ENCODE measurements around the gene RAI14. TPM values are rescaled to one million over a fixed set of nuclear protein-coding genes. Genes with fewer than 3 reads are reported as not detected.
A peak's percentile ranks its signal among the peaks of the same experiment; 100 is the strongest.

Gene RAI14
- total RNA-seq, 4 donors from 2014 or later = 45.8 to 143 (median 80.5) TPM

DNA sequence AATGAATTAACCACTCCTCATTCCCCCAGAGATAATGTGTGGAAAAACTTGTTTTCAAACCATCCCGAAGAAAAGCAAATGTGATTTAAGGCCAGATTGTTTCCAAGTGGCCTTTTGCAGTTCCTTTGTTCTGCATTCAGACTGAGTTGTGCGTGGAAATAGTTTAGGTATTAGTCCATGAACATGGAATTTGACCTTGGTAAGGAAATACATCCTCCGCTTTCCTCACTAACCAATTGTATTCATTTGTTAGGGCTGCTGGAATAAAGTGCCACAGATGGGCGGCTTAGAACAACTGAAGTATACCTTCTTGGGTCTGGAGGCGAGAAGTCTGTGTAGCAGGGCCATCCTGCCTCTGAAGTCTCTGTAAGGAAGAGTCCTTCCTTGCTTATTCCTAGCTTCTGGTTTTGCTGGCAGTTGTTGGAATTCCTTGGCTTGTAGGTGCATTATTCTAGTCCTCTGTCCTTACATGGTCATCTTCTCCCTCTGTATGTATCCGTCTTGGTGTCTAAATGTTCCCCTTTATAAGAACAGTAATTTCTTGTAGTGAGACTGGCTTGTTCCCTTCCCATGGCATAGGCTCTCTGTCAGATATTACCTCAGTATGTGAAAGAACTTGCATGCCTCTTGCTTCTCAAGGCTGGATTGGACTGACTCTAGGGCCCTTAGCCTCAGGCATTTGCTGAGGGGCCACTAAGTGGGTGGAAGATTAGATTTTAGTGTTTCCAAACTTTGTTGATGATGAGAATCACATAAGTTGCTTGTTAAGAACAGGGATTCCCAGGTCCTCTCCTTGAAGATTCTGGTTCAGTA lies 53.9 kb downstream of the RAI14 start:
- Histone ChIP-seq H3K27ac (peak overlapping the region; percentile 65 to 85 (median 77)), H3K4me3 (no peak overlapping the region), H3K9me3 (no peaks in the 10 kb centered on the region), H3K36me3 (no peaks in the 10 kb centered on the region), H3K4me1 (peaks cover 0 to 48% (median 5%) of the 10 kb centered on the region in 3 donors), H3K27me3 (no peaks in the 10 kb centered on the region)
- TF ChIP-seq, protein P1, sequence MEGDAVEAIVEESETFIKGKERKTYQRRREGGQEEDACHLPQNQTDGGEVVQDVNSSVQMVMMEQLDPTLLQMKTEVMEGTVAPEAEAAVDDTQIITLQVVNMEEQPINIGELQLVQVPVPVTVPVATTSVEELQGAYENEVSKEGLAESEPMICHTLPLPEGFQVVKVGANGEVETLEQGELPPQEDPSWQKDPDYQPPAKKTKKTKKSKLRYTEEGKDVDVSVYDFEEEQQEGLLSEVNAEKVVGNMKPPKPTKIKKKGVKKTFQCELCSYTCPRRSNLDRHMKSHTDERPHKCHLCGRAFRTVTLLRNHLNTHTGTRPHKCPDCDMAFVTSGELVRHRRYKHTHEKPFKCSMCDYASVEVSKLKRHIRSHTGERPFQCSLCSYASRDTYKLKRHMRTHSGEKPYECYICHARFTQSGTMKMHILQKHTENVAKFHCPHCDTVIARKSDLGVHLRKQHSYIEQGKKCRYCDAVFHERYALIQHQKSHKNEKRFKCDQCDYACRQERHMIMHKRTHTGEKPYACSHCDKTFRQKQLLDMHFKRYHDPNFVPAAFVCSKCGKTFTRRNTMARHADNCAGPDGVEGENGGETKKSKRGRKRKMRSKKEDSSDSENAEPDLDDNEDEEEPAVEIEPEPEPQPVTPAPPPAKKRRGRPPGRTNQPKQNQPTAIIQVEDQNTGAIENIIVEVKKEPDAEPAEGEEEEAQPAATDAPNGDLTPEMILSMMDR (IDR thresholded peaks at IDR 0.05) = no peak
- TF ChIP-seq POLR2AphosphoS5 (IDR thresholded peaks at IDR 0.05) = peak; percentile 29
- no peak for TF ChIP-seq POLR2A (IDR thresholded peaks at IDR 0.05)
- no peak for TF ChIP-seq EP300 (IDR thresholded peaks at IDR 0.05)
- peak; percentile 80 for ATAC-seq
- 42 to 46% methylated on average over 6 of the region's 6 CpGs for WGBS, 2 donors (ENCODE audit: low coverage in 1 of 2)

DNA sequence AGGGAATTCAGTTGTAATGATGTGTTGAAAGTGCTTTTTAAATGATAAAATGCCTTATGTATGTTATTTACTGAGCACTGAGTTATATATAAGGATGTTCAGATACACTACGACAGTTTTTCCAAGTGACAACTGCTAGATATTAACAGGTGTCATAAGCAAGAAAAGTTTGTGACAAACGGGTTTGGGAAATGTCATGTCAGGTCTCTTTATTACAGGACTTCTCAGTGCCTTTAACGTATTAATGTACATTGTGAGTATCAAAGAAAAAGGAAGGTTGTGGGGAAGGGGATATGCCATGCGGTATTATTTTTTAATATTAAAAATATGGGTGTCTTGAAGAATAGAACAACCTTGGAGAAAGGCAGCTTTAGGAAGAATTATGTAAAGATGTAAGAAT lies 56.4 kb downstream of the RAI14 start:
- 87 to 90% methylated on average over 3 to 4 of the region's 4 CpGs for WGBS, 2 donors (ENCODE audit: low coverage in 1 of 2)
- Histone ChIP-seq H3K9me3 (no peaks in the 10 kb centered on the region), H3K4me1 (peaks cover 0 to 36% (median 5%) of the 10 kb centered on the region in 3 donors), H3K36me3 (no peaks in the 10 kb centered on the region), H3K27me3 (no peaks in the 10 kb centered on the region), H3K27ac (no peak overlapping the region), H3K4me3 (no peak overlapping the region)
- TF ChIP-seq, protein P1 (IDR thresholded peaks at IDR 0.05) = no peak
- TF ChIP-seq EP300 (IDR thresholded peaks at IDR 0.05) (no peak), POLR2A (IDR thresholded peaks at IDR 0.05) (no peak), POLR2AphosphoS5 (IDR thresholded peaks at IDR 0.05) (no peak)
- no peak for ATAC-seq

DNA sequence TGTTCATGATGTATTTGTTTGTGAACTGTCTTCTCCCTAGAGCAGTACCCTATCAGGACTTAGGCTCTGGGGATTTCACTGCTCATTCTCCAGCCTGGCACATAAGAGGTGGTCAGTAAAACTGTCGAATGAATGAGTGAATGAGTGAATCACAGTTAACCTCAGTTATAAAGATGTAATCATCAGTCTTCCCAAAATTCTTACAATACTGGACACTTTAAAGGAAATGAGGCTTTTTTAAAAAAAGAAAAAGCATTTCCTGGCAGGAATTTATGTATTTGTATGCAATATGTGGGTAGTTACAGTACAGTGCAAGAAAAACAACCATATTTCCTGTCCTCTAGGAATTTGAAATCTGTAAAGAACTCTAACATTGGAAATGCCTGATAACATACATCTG lies 59.6 kb downstream of the RAI14 start:
- H3K36me3 ChIP-seq = no peaks in the 10 kb centered on the region
- H3K9me3 ChIP-seq = no peaks in the 10 kb centered on the region
- no peaks in the 10 kb centered on the region for H3K27me3 ChIP-seq
- ATAC-seq = no peak
- H3K27ac ChIP-seq = peak overlapping the region in 1 of 4 donors; percentile 72
- H3K4me1 ChIP-seq = peaks cover 0 to 29% (median 0%) of the 10 kb centered on the region in 3 donors
- no peak overlapping the region for H3K4me3 ChIP-seq
- TF ChIP-seq, protein P1 (IDR thresholded peaks at IDR 0.05) = no peak
- no peak for TF ChIP-seq POLR2AphosphoS5 (IDR thresholded peaks at IDR 0.05)
- no peak for TF ChIP-seq EP300 (IDR thresholded peaks at IDR 0.05)
- TF ChIP-seq POLR2A (IDR thresholded peaks at IDR 0.05) = no peak
- WGBS, 2 donors (ENCODE audit: low coverage in 1 of 2) = 83 to 100% methylated on average over 1 of the region's 1 CpG

GRCh38 chr5:34716986-34717385 lies 60.9 kb downstream of the RAI14 start:
- 58 to 92% methylated on average over 2 of the region's 2 CpGs for WGBS, 2 donors (ENCODE audit: low coverage in 1 of 2)
- Histone ChIP-seq H3K27me3 (no peaks in the 10 kb centered on the region), H3K36me3 (no peaks in the 10 kb centered on the region), H3K4me3 (no peak overlapping the region), H3K4me1 (peaks cover 0 to 29% (median 0%) of the 10 kb centered on the region in 3 donors), H3K9me3 (no peaks in the 10 kb centered on the region), H3K27ac (peak overlapping the region; percentile 34 to 72 (median 56))
- TF ChIP-seq EP300 (IDR thresholded peaks at IDR 0.05) = no peak
- TF ChIP-seq, protein P1 (IDR thresholded peaks at IDR 0.05) = no peak
- no peak for TF ChIP-seq POLR2A (IDR thresholded peaks at IDR 0.05)
- no peak for ATAC-seq
